CD4-positive, alpha-beta memory T cell (primary cell): ENCODE measurements around the gene EEF1AKMT1. TPM values are rescaled to one million over a fixed set of nuclear protein-coding genes. Genes with fewer than 3 reads are reported as not detected.
"Not testable (repeated sequence)": the region's sequence is repeated elsewhere in the genome, so short reads cannot be mapped to it uniquely, and the experiment has no call there.

Source experiments
- CTCF ChIA-PET: fragments of 350-600 bp; sonication (Branson Sonifier 250); formaldehyde crosslinking; loops from one replicate; lab custom pipeline; 2021; ENCODE audit warnings: inconsistent platforms; ENCODE audit not compliant: partially characterized antibody; lab: Charles Lee
- POLR2A ChIA-PET: fragments of 350-600 bp; sonication (Branson Sonifier 250); formaldehyde crosslinking; loops from one replicate; lab custom pipeline; 2021; ENCODE audit not compliant: partially characterized antibody; lab: Charles Lee
- DNase-seq, 5 donors: peaks; one replicate each; pipeline versions ENCODE4 v3.0.0 to v3.0.0-alpha.2; 2020 to 2022; ENCODE audit warnings: mixed read lengths in 1 of 5
- H3K27ac ChIP-seq: one replicate; pipeline ENCODE4 v1.7.0; 2013; ENCODE audit warnings: low read depth, low read length
- H3K27me3 ChIP-seq: 2 replicates; pipeline ENCODE4 v1.7.0; 2013; ENCODE audit warnings: mild to moderate bottlenecking, low read length, moderate library complexity; ENCODE audit not compliant: insufficient read depth
- H3K36me3 ChIP-seq: 2 replicates; pipeline ENCODE4 v1.7.0; 2013; ENCODE audit warnings: mild to moderate bottlenecking, low read length, moderate library complexity; ENCODE audit not compliant: insufficient read depth
- H3K4me1 ChIP-seq: 2 replicates; pipeline ENCODE4 v1.7.0; 2013; ENCODE audit warnings: mild to moderate bottlenecking, low read length, moderate library complexity; ENCODE audit not compliant: insufficient read depth
- H3K4me3 ChIP-seq, 2 donors: one replicate each; pipeline ENCODE4 v1.7.0; 2013; ENCODE audit warnings: low read length in 2 of 2, mild to moderate bottlenecking in 1 of 2
- H3K9me3 ChIP-seq, 2 donors: one replicate each; pipeline ENCODE4 v1.7.0; 2013; ENCODE audit warnings: low read length in 2 of 2, control low read depth in 1 of 2; ENCODE audit not compliant: control insufficient read depth in 1 of 2
- H3K27ac Mint-ChIP-seq, 7 donors: one replicate each; pipeline ENCODE4 v1.8.0; 2020 to 2021; ENCODE audit warnings: mixed read lengths in 7 of 7, mild to moderate bottlenecking in 6 of 7, inconsistent platforms in 3 of 7, moderate library complexity in 3 of 7
- H3K27me3 Mint-ChIP-seq, 2 donors: one replicate each; pipeline ENCODE4 v1.8.0; 2020 to 2021; ENCODE audit warnings: mixed read lengths in 2 of 2
- H3K36me3 Mint-ChIP-seq, 2 donors: one replicate each; pipeline ENCODE4 v1.8.0; 2020 to 2021; ENCODE audit warnings: mixed read lengths in 2 of 2, inconsistent platforms in 1 of 2, mild to moderate bottlenecking in 1 of 2
- H3K4me1 Mint-ChIP-seq, 4 donors: one replicate each; pipeline ENCODE4 v1.8.0; 2020 to 2021; ENCODE audit warnings: mixed read lengths in 4 of 4, mild to moderate bottlenecking in 1 of 4
- H3K4me3 Mint-ChIP-seq, 8 donors: one replicate each; pipeline ENCODE4 v1.8.0; 2020 to 2021; ENCODE audit warnings: mixed read lengths in 8 of 8, mild to moderate bottlenecking in 7 of 8, moderate library complexity in 6 of 8, inconsistent platforms in 3 of 8
- H3K9me3 Mint-ChIP-seq, 8 donors: one replicate each; pipeline ENCODE4 v1.8.0; 2020 to 2021; ENCODE audit warnings: mixed read lengths in 8 of 8, mild to moderate bottlenecking in 5 of 8, inconsistent platforms in 3 of 8, moderate library complexity in 1 of 8
- intact Hi-C: fragments of 100-400 bp; cut with micrococcal nuclease; formaldehyde crosslinking; loops from one replicate; pipeline ENCODE4 v1.15.1; 2023
- polyA plus RNA-seq, 2 donors: library from polyadenylated mRNA; unstranded; fragments of 300-500 nt; fragmentation: Illumina TruSeq; gene quantifications; one replicate each; pipeline ENCODE4 v1.2.3, GENCODE V29; 2021
- total RNA-seq, 2 experiments: library from RNA; stranded (reverse); gene quantifications; one replicate each; pipeline ENCODE4 v1.2.3, GENCODE V29; 2021

The EEF1AKMT1 gene
- total and polyA plus RNA-seq, 4 experiments from 2014 or later = 8.1 to 16.2 (median 10.1) TPM

DNA sequence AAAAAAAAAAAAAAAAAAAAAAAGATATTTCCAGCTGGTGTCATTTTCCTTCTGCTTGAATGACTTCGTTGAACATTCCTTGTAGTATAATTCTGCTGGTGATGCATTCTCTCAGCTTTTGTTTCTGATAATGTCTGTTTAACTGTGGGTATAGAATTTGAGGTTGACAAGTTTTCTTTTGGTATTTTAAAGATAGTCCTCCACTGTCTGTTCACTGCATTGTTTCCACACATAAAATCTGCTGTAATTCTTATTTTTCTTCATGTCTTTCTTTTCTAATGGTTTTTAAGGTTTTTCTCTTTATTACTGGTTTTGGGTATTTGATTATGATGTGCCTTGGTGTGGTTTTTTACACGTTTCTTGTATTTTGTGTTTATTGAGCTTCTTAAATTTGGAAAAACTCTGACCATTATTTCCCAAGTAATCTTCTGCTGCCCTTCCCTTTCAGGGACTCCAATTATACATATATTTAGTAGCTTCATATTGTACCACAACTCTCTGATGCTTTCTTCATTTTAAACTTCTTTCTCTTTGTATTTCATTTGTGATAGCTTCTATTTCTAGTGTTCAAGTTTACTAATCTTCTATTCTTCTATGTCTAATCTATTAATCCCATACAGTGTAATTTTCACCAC lies 6.3 kb downstream of the EEF1AKMT1 start:
- DNase-seq = no peak
- H3K36me3 ChIP-seq = no peaks in the 10 kb centered on the region
- H3K4me3 Mint-ChIP-seq = no peak overlapping the region
- no peak overlapping the region for H3K4me3 ChIP-seq
- no peaks in the 10 kb centered on the region for H3K27me3 ChIP-seq
- H3K4me1 ChIP-seq = peaks cover 3% of the 10 kb centered on the region
- peaks cover 23 to 37% of the 10 kb centered on the region in 2 donors for H3K36me3 Mint-ChIP-seq
- H3K4me1 Mint-ChIP-seq = peaks cover 8 to 9% (median 9%) of the 10 kb centered on the region in 4 donors
- CTCF ChIA-PET = interaction anchor here (0.6 to 1.3 kb wide), 5 partner anchors 15 to 756 kb away, joined by 3 to 4 read pairs (median 3); no protein-coding TSS in a partner anchor
- intact Hi-C loops = no loop called here
- H3K27ac ChIP-seq = no peak overlapping the region
- H3K9me3 Mint-ChIP-seq = peaks cover 6 to 30% (median 21%) of the 10 kb centered on the region in 8 donors
- POLR2A ChIA-PET = no interaction called here
- peak overlapping the region in 1 of 7 donors; percentile 20 for H3K27ac Mint-ChIP-seq
- H3K9me3 ChIP-seq = no peaks in the 10 kb centered on the region
- H3K27me3 Mint-ChIP-seq = no peaks in the 10 kb centered on the region

DNA sequence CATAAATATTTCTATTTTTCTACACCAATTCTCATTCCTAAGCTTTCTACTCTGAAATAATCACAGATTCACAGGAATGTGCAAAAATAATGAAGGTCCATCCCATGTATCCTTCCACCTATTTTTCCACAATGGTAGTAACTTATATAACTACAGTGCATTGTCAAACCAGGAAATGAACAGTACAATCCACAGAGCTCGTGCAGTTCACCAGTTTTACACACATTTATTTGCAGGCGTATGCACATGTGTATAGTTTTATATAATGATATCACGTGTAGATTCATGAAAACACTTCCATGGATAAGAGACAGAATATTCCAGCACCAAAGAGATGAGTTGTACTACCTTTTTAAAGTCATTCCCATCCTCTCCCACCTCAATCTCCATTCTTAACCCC lies 12.9 kb downstream of the EEF1AKMT1 start:
- Histone ChIP-seq H3K27me3 (no peaks in the 10 kb centered on the region), H3K4me3 (no peak overlapping the region), H3K9me3 (no peaks in the 10 kb centered on the region), H3K27ac (no peak overlapping the region), H3K4me1 (no peaks in the 10 kb centered on the region), H3K36me3 (no peaks in the 10 kb centered on the region)
- Mint-ChIP-seq H3K9me3 (peaks cover 0 to 14% (median 7%) of the 10 kb centered on the region in 8 donors), H3K4me1 (peaks cover 0 to 2% (median 0%) of the 10 kb centered on the region in 4 donors), H3K4me3 (no peak overlapping the region), H3K36me3 (peaks cover 24 to 28% of the 10 kb centered on the region in 2 donors), H3K27ac (no peak overlapping the region), H3K27me3 (peaks cover 0 to 2% of the 10 kb centered on the region in 2 donors)
- no peak for DNase-seq
- POLR2A ChIA-PET = no interaction called here
- CTCF ChIA-PET = no interaction called here
- intact Hi-C loops = no loop called here

DNA sequence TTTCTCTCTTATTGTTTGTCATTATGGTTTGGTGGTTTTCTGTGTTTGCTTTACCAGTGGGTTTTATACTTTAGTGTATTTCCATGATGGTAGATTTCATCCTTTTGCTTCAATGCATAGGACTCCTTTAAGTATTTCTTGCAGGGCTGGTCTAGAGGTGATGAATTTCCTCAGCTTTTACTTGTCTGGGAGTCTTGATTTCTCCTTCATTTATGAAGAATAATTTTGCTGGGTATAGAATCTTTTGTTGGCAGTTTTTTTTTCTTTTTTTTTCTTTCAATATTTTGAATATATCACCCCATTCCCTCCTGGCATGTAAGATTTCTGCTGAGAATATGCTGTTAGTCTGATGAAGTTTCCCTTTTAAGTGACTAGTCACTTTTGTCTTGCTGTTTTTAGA lies 19.8 kb downstream of the EEF1AKMT1 start:
- Mint-ChIP-seq H3K36me3 (peaks cover 58 to 61% of the 10 kb centered on the region in 2 donors), H3K27me3 (peaks cover 0 to 2% of the 10 kb centered on the region in 2 donors), H3K27ac (no peak overlapping the region), H3K9me3 (peaks cover 4 to 65% (median 56%) of the 10 kb centered on the region in 8 donors), H3K4me1 (no peaks in the 10 kb centered on the region), H3K4me3 (no peak overlapping the region)
- H3K36me3 ChIP-seq = no peaks in the 10 kb centered on the region
- CTCF ChIA-PET = no interaction called here
- DNase-seq = no peak
- H3K27ac ChIP-seq = no peak overlapping the region
- intact Hi-C loops = no loop called here
- H3K4me1 ChIP-seq = no peaks in the 10 kb centered on the region
- no peak overlapping the region for H3K4me3 ChIP-seq
- H3K9me3 ChIP-seq = no peaks in the 10 kb centered on the region
- POLR2A ChIA-PET = no interaction called here
- H3K27me3 ChIP-seq = no peaks in the 10 kb centered on the region

DNA sequence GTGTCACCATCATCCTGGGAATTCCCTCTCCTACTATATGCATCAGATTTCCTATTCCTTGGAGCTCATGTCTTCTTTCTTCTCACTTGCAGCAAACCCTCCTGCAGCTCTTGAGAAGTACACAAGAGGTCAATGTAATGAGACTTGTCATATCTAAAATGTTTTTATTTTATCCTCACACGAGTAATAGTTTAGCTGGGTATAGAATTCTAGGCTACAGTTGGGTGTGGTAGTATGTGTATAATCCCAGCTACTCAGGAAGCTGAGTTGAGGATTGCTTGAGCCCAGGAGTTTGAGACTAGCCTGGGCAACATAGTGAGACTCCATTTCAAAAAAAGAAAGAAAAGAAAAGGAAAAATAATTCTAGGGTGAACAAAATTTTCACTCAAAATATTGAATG lies 24.4 kb downstream of the EEF1AKMT1 start:
- no peaks in the 10 kb centered on the region for H3K36me3 ChIP-seq
- H3K27ac Mint-ChIP-seq = no peak overlapping the region
- peaks cover 3 to 80% (median 66%) of the 10 kb centered on the region in 8 donors for H3K9me3 Mint-ChIP-seq
- peaks cover 41 to 51% of the 10 kb centered on the region in 2 donors for H3K36me3 Mint-ChIP-seq
- H3K9me3 ChIP-seq = no peaks in the 10 kb centered on the region
- no peak overlapping the region for H3K27ac ChIP-seq
- ChIA-PET CTCF (no interaction called here), POLR2A (no interaction called here)
- no peaks in the 10 kb centered on the region for H3K4me1 ChIP-seq
- no peaks in the 10 kb centered on the region for H3K27me3 ChIP-seq
- H3K4me1 Mint-ChIP-seq = no peaks in the 10 kb centered on the region
- H3K4me3 Mint-ChIP-seq = no peak overlapping the region
- DNase-seq = no peak
- intact Hi-C loops = no loop called here
- H3K4me3 ChIP-seq = no peak overlapping the region
- no peaks in the 10 kb centered on the region for H3K27me3 Mint-ChIP-seq

DNA sequence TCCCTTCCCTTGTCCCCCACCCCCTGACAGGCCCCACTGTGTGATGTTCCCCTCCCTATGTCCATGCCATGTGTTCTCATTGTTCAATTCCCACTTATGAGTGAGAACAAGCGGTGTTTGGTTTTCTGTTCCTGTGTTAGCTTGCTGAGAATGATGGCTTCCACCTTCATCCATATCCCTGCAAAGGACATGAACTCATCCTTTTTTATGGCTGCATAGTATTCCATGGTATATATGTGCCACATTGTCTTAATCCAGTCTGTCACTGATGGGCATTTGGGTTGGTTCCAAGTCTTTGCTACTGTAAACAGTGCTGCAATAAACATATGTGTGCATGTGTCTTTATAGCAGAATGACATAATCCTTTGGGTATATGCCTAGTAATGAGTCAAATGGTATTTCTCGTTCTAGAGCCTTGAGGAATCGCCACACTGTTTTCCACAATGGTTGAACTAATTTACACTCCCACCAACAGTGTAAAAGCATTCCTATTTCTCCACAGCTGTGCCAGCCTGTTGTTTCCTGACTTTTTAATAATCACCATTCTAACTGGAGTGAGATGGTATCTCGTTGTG lies 29.8 kb downstream of the EEF1AKMT1 start:
- H3K27me3 Mint-ChIP-seq, H3K9me3 ChIP-seq, H3K27me3 ChIP-seq, DNase-seq, intact Hi-C loops, H3K4me3 ChIP-seq, H3K27ac Mint-ChIP-seq, CTCF ChIA-PET, H3K36me3 ChIP-seq, H3K4me1 ChIP-seq, H3K27ac ChIP-seq, POLR2A ChIA-PET, H3K4me3 Mint-ChIP-seq, H3K4me1 Mint-ChIP-seq: not testable (repeated sequence)
- Mint-ChIP-seq H3K9me3 (peaks cover 2 to 40% (median 27%) of the 10 kb centered on the region in 8 donors), H3K36me3 (peaks cover 15 to 32% of the 10 kb centered on the region in 2 donors)

DNA sequence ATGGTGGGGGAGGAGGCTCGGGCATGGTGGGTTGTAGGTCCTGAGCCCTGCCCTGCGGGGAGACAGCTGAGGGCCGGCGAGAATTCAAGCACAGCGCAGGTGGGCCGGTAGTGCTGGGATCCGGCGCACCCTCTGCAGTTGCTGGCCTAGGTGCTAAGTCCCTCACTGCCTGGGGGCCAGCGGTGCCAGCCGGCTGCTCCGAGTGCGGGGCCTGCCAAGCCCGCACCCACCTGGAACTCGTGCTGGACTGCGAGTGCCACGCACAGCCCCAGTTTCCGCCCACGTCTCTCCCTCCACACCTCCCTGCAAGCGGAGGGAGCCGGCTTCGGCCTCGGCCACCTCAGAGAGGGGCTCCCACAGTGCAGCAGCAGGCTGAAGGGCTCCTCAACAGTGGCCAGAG lies 33.7 kb downstream of the EEF1AKMT1 start:
- CTCF ChIA-PET = no interaction called here
- no peaks in the 10 kb centered on the region for H3K4me1 Mint-ChIP-seq
- POLR2A ChIA-PET = no interaction called here

DNA sequence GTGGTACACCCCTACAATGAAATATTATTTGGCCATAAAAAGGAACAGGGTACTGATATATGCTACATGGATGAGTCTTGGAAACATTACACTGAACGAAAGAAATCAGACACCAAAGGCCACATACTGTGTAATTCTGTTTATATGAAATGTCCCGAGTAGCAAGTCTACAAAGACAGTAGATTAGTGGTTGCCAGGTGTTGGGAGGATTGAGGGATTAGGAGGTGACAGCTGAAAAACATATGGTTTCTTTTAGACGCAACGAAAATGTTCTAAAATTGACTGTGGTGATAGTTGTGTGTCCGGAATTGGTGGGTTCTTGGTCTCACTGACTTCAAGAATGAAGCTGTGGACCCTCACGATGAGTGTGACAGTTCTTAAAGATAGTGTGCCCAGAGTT lies 35.1 kb downstream of the EEF1AKMT1 start:
- CTCF ChIA-PET = no interaction called here
- no peak for DNase-seq
- Mint-ChIP-seq H3K27me3 (no peaks in the 10 kb centered on the region), H3K36me3 (peaks cover 3 to 10% of the 10 kb centered on the region in 2 donors), H3K27ac (peak overlapping the region in 1 of 7 donors; percentile 7), H3K4me3 (no peak overlapping the region), H3K4me1 (no peaks in the 10 kb centered on the region), H3K9me3 (peaks cover 0 to 11% (median 2%) of the 10 kb centered on the region in 8 donors)
- Histone ChIP-seq H3K27me3 (no peaks in the 10 kb centered on the region), H3K27ac (no peak overlapping the region), H3K36me3 (no peaks in the 10 kb centered on the region), H3K9me3 (no peaks in the 10 kb centered on the region), H3K4me3 (no peak overlapping the region), H3K4me1 (no peaks in the 10 kb centered on the region)
- intact Hi-C loops = no loop called here
- POLR2A ChIA-PET = no interaction called here

More for the DNA sequence above, 33.7 kb downstream of the EEF1AKMT1 start:
- no peak for DNase-seq
- Mint-ChIP-seq H3K4me3 (no peak overlapping the region), H3K36me3 (peaks cover 10 to 16% of the 10 kb centered on the region in 2 donors), H3K27me3 (no peaks in the 10 kb centered on the region), H3K27ac (no peak overlapping the region), H3K9me3 (peaks cover 2 to 19% (median 6%) of the 10 kb centered on the region in 8 donors)
- intact Hi-C loops = no loop called here
- no peaks in the 10 kb centered on the region for H3K4me1 ChIP-seq
- no peak overlapping the region for H3K4me3 ChIP-seq
- H3K27me3 ChIP-seq = no peaks in the 10 kb centered on the region
- no peak overlapping the region for H3K27ac ChIP-seq
- H3K36me3 ChIP-seq = no peaks in the 10 kb centered on the region
- no peaks in the 10 kb centered on the region for H3K9me3 ChIP-seq
